ENCODE data around the gene MACROH2A1.

Gene MACROH2A1

GRCh38 chr5:135398855-135399793, at the start of gene MACROH2A1:
MACROH2A1 (minus strand) TSS chr5:135399231; CDS start chr5:135389093, 10,138 bp downstream.
- ATAC-seq, result peak; percentile 94
- TF ChIP-seq POU6F1 (CRISPR knock-in tag; IDR thresholded peaks at IDR 0.05; ENCODE audit: borderline replicate concordance, low read depth) (no peak), ZNF8 (CRISPR knock-in tag; IDR thresholded peaks at IDR 0.05) (no peak), OSR1 (CRISPR knock-in tag; IDR thresholded peaks at IDR 0.05) (peak; percentile 32; the same call in 1 of the 2 replicates), SNAI2 (CRISPR knock-in tag; IDR thresholded peaks at IDR 0.05) (peak; percentile 87), TSHZ2 (CRISPR knock-in tag; IDR thresholded peaks at IDR 0.05) (peak; percentile 41; the same call in 1 of the 2 replicates), ZFP3 (CRISPR knock-in tag; IDR thresholded peaks at IDR 0.05) (peak; percentile 74; the same call in 1 of the 2 replicates), CSRNP3 (CRISPR knock-in tag; IDR thresholded peaks at IDR 0.05) (no peak), ZNF565 (CRISPR knock-in tag; conservative IDR thresholded peaks at IDR 0.05; ENCODE audit: low read depth) (0 out of 2 replicates have a peak, but pooled peaks have one; percentile 32), ZC3H10 (CRISPR knock-in tag; IDR thresholded peaks at IDR 0.05) (no peak)

GRCh38 chr5:135448071-135448739, 49.2 kb upstream of the MACROH2A1 start:
- ATAC-seq, result no peak
- no peak for TF ChIP-seq ZNF565 (CRISPR knock-in tag; conservative IDR thresholded peaks at IDR 0.05; ENCODE audit: low read depth)
- TF ChIP-seq ZFP30 (CRISPR knock-in tag; IDR thresholded peaks at IDR 0.05), result no peak
- no peak for TF ChIP-seq TOX (CRISPR knock-in tag; IDR thresholded peaks at IDR 0.05; ENCODE audit: borderline replicate concordance)
- no peak for TF ChIP-seq ISL1 (CRISPR knock-in tag; IDR thresholded peaks at IDR 0.05)
- TF ChIP-seq POU6F1 (CRISPR knock-in tag; IDR thresholded peaks at IDR 0.05; ENCODE audit: borderline replicate concordance, low read depth), result no peak
- no peak for TF ChIP-seq BACH2 (CRISPR knock-in tag; IDR thresholded peaks at IDR 0.05; ENCODE audit: borderline replicate concordance)
- no peak for TF ChIP-seq RARB (CRISPR knock-in tag; IDR thresholded peaks at IDR 0.05)

GRCh38 chr5:135447298-135447929, 48.4 kb upstream of the MACROH2A1 start, which contains the start of gene DCANP1:
DCANP1 (minus strand) TSS chr5:135447348; CDS start chr5:135447108, 240 bp downstream.
- ATAC-seq, result no peak
- TF ChIP-seq BACH2 (CRISPR knock-in tag; IDR thresholded peaks at IDR 0.05; ENCODE audit: borderline replicate concordance) (no peak), PATZ1 (CRISPR knock-in tag; IDR thresholded peaks at IDR 0.05; ENCODE audit: borderline replicate concordance) (no peak), GLIS3 (CRISPR knock-in tag; IDR thresholded peaks at IDR 0.05) (no peak), POU6F1 (CRISPR knock-in tag; IDR thresholded peaks at IDR 0.05; ENCODE audit: borderline replicate concordance, low read depth) (no peak), CSDC2 (CRISPR knock-in tag; IDR thresholded peaks at IDR 0.05) (no peak), TSHZ2 (CRISPR knock-in tag; IDR thresholded peaks at IDR 0.05) (no peak), TCF4 (CRISPR knock-in tag; IDR thresholded peaks at IDR 0.05; ENCODE audit: borderline replicate concordance) (no peak), ZNF70 (CRISPR knock-in tag; IDR thresholded peaks at IDR 0.05) (no peak), ZFP3 (CRISPR knock-in tag; IDR thresholded peaks at IDR 0.05) (no peak), ISL1 (CRISPR knock-in tag; IDR thresholded peaks at IDR 0.05) (no peak)

Measured in SK-N-SH treated with all-trans-retinoic acid at 6 μM for 48 hours (cell line).